IPS-15b (cell line): ENCODE measurements around the gene CAT.

ENCODE experiments used
- H3K27me3 ChIP-seq: one replicate; pipeline ENCODE4 v1.6.1; 2013; ENCODE audit warnings: low read length; ENCODE audit not compliant: control insufficient read depth, insufficient read depth
- H3K36me3 ChIP-seq: one replicate; pipeline ENCODE4 v1.6.1; 2013; ENCODE audit warnings: low read length; ENCODE audit not compliant: control insufficient read depth, insufficient read depth
- H3K4me1 ChIP-seq: one replicate; pipeline ENCODE4 v1.6.1; 2013; ENCODE audit warnings: mild to moderate bottlenecking, low read length; ENCODE audit not compliant: control insufficient read depth, insufficient read depth
- H3K4me3 ChIP-seq: one replicate; pipeline ENCODE4 v1.5.1; 2013; ENCODE audit warnings: low read depth, low read length
- H3K9ac ChIP-seq: one replicate; pipeline ENCODE4 v1.6.1; 2013; ENCODE audit warnings: low read depth, mild to moderate bottlenecking, low read length
- H3K9me3 ChIP-seq: one replicate; pipeline ENCODE4 v1.6.1; 2013; ENCODE audit warnings: mild to moderate bottlenecking, low read length; ENCODE audit not compliant: control insufficient read depth, insufficient read depth

Gene CAT

DNA sequence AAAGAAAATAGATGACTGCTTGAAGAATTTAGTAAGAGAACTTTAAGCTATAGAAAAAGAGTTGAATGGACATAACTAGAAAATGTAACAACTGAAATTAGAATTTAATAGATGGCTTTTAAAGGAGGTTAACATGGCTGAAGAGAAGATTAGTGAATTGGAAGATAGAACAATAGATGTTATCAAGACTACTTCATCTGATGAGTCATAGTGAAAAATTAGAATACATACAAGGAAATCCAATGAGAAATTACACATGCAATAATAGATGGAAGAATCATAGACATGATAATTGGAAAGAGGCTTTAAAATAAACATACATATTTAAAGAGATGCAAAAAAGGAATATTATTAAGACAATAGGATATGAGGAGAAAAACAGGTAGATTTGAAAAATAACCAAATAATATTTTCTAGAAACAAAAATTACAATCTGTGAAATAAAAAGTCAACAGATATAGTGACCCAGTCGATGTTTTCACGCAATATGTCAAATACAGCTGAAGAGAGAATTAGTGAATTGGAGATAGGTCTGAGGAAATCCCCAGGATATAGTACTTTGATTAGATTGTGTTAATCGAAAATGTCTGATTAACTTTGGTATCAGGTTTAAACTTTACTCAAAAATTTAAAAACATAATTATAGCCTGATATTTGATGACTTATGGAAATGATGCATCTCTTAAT is 28.2 kb downstream of the CAT start:
- Histone ChIP-seq H3K9ac (no peak overlapping the region), H3K36me3 (no peaks in the 10 kb centered on the region), H3K4me3 (no peak overlapping the region), H3K4me1 (no peaks in the 10 kb centered on the region), H3K27me3 (no peaks in the 10 kb centered on the region), H3K9me3 (no peaks in the 10 kb centered on the region)

DNA sequence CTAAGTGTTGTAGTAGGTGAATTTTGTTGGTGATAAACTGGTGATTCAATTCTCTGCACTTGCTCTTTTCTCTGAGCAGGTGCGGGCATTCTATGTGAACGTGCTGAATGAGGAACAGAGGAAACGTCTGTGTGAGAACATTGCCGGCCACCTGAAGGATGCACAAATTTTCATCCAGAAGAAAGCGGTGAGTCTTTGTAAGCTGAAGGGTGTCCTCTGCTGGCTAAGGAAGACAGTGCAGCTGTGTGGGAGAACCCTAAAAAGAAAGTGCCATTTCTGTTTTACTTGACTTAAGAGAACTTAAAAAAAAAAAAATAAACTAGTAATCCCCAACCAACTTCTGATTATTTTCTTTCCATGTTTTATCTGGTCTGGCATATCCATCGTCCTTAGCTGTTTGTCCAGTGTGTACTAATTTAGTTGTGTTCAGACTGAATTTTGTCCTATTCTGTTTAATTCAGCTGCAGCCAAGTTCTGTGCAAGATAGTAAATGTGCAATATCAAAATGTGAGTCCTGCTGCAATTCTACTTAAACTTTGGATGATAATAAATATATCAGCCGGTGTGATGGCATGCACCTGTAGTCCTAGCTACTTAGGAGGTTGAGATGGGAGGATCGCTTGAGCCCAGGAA is 29.6 kb downstream of the CAT start:
- Histone ChIP-seq H3K9me3 (no peaks in the 10 kb centered on the region), H3K9ac (no peak overlapping the region), H3K36me3 (no peaks in the 10 kb centered on the region), H3K4me1 (no peaks in the 10 kb centered on the region), H3K4me3 (no peak overlapping the region), H3K27me3 (no peaks in the 10 kb centered on the region)

DNA sequence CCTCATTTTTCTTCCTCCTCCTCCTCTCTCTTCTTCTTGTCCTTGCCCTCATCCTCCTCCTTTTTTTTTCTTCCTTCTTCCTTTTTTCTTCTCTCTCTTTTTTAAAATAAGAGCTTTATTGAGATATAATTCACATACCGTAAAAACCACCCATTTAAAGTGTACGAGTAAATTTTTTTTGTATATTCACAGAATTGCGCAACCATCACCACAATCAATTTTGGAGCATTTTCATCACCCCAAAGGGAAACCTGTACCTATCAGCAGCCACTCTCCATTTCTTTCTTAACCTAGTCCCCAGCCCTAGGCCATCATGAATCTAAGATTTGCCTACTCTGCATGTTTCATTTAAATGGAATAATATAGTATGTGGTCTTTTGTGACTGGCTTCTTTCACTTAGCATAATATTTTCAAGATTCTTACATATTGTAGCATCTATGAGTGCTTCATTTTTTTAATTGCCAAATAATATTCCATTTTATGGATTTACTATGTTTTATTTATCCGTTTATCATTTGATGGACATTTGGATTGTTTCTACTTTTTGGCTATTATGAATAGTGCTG is 35.0 kb downstream of the CAT start:
- no peaks in the 10 kb centered on the region for H3K27me3 ChIP-seq
- no peak overlapping the region for H3K9ac ChIP-seq
- no peaks in the 10 kb centered on the region for H3K4me1 ChIP-seq
- H3K36me3 ChIP-seq = no peaks in the 10 kb centered on the region
- no peak overlapping the region for H3K4me3 ChIP-seq
- H3K9me3 ChIP-seq = no peaks in the 10 kb centered on the region

- Histone ChIP-seq H3K27me3 (no peaks in the 10 kb centered on the region), H3K4me3 (no peak overlapping the region), H3K4me1 (no peaks in the 10 kb centered on the region), H3K9ac (no peak overlapping the region), H3K36me3 (no peaks in the 10 kb centered on the region), H3K9me3 (no peaks in the 10 kb centered on the region)
Observed at GRCh38 chr11:34475656-34476055, 36.9 kb downstream of the CAT start.

DNA sequence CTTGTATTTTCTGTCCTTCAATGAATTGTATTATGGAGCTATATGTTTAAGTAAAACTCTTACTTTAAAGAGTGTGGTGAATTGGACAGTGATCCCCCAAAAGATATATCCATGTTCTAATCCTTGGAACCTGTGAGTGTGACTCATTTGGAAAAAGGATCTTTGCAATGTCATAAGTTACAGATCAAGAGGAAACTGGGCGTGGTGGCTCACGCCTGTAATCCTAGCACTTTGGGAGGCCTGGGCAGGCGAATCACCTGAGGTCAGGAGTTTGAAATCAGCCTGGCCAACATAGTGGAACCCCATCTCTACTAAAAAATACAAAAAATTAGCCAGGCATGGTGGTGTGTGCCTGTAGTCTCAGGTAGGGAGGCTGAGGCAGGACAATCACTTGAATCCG is 38.1 kb downstream of the CAT start:
- Histone ChIP-seq H3K27me3 (no peaks in the 10 kb centered on the region), H3K9me3 (no peaks in the 10 kb centered on the region), H3K9ac (no peak overlapping the region), H3K36me3 (no peaks in the 10 kb centered on the region), H3K4me3 (no peak overlapping the region), H3K4me1 (no peaks in the 10 kb centered on the region)

GRCh38 chr11:34478845-34479663 is 40.3 kb downstream of the CAT start:
- no peaks in the 10 kb centered on the region for H3K9me3 ChIP-seq
- H3K36me3 ChIP-seq = no peaks in the 10 kb centered on the region
- H3K4me1 ChIP-seq = no peaks in the 10 kb centered on the region
- H3K4me3 ChIP-seq = no peak overlapping the region
- H3K27me3 ChIP-seq = no peaks in the 10 kb centered on the region
- no peak overlapping the region for H3K9ac ChIP-seq

- Histone ChIP-seq H3K27me3 (no peaks in the 10 kb centered on the region), H3K9ac (no peak overlapping the region), H3K4me1 (no peaks in the 10 kb centered on the region), H3K4me3 (no peak overlapping the region), H3K9me3 (no peaks in the 10 kb centered on the region), H3K36me3 (no peaks in the 10 kb centered on the region)
Observed at GRCh38 chr11:34480314-34480713, 41.6 kb downstream of the CAT start.

DNA sequence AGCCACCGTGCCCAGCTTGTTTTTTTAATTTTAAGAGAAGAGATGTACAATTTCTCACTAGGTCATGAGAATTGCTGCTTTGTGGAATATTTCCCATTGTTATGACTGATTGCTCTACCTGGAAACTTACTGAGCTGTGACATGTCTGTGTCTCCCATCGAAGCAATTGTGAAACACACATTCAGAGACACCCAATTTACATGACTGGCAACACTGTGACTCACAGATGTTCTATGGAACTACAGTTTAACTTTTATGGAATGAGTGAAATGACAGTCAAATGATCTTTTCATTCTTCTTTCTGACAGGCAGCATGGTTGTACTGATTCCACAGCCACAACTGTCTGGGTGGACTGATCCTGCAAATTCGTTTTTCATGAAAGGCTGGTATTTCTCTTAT is 42.6 kb downstream of the CAT start:
- Histone ChIP-seq H3K9ac (no peak overlapping the region), H3K27me3 (no peaks in the 10 kb centered on the region), H3K4me3 (no peak overlapping the region), H3K4me1 (no peaks in the 10 kb centered on the region), H3K9me3 (no peaks in the 10 kb centered on the region), H3K36me3 (no peaks in the 10 kb centered on the region)

GRCh38 chr11:34483106-34483874 is 44.6 kb downstream of the CAT start:
- Histone ChIP-seq H3K36me3 (no peaks in the 10 kb centered on the region), H3K4me1 (no peaks in the 10 kb centered on the region), H3K9ac (no peak overlapping the region), H3K27me3 (no peaks in the 10 kb centered on the region), H3K4me3 (no peak overlapping the region), H3K9me3 (no peaks in the 10 kb centered on the region)

DNA sequence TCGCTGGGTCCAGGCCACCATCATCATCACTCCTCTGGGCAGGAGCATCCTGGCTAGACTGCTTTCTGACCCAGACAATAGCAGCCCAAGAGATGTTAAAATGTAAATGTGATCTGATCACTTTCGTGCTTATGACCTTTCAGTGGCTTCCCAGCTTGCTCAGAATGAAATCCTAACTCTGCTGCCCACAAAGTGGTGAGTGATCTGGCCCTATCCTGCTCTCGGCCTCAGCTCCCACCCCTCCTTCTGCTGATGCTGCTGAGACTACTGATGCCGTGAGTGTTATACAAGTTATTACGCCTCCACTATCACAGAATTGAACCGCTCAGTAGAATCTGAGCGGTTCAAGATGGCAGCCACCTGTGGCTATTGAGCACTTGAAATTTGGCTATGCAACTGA is 48.7 kb downstream of the CAT start:
- Histone ChIP-seq H3K4me1 (no peaks in the 10 kb centered on the region), H3K9me3 (no peaks in the 10 kb centered on the region), H3K36me3 (no peaks in the 10 kb centered on the region), H3K9ac (no peak overlapping the region), H3K4me3 (no peak overlapping the region), H3K27me3 (no peaks in the 10 kb centered on the region)

DNA sequence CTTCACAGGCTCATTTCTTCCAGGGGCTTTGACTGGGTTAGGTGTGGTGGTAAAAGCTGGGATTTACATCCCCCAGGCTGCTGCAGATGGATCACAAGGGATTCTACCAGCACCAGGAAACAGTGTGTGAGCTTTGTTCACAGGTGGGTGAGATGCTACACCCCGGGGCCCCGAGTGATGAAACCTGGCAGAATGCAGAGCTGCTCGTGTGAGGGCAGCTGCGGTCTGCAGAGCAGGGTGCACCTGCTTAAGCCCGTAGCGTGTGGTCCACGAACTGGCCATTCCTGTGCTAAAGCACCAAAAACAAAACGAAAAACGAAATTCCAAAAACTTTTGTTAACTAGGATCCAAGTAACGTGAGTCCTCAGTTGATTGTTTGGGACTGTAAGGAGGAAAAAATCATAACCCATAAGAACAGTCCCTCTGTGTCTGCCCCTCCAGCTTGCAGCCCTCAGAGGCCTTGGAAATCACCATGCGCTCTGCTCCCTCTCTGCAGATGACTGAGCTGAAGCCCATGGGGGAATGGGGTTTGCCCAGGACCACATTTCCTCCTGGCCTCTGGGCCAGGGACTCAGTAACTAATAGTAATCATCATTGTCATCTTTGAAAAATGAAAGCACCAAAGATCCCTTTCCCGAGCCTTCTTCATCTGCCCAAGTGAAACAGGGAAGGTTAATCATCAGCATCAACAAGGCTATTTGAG is 50.3 kb downstream of the CAT start:
- Histone ChIP-seq H3K9me3 (no peaks in the 10 kb centered on the region), H3K4me1 (no peaks in the 10 kb centered on the region), H3K4me3 (no peak overlapping the region), H3K27me3 (no peaks in the 10 kb centered on the region), H3K36me3 (no peaks in the 10 kb centered on the region), H3K9ac (no peak overlapping the region)
